Measurements from ENCODE around the gene IFNK.

DNA sequence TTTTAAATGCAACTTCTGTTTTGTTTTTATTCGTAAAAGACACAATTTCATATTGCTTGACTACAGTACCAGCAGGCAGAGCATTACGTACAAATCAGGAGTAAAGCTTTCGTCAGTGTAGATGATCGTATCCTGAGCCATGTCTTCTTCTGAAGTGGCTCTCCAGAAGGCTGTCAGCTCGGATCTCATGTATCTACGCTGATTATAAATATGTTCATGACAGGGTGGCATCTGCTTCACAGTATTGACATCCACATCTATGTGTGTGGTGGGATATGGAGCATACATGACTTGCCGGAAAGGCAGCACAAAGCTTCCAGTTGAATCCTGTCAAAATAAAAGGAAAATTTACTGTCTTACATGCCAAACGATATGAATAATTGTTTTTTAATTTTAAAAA lies 32.4 kb downstream of the IFNK start:
- no peak for TF ChIP-seq EZH2phosphoT487 (IDR thresholded peaks at IDR 0.05; ENCODE audit: borderline replicate concordance, low read length)
- TF ChIP-seq, protein P1, sequence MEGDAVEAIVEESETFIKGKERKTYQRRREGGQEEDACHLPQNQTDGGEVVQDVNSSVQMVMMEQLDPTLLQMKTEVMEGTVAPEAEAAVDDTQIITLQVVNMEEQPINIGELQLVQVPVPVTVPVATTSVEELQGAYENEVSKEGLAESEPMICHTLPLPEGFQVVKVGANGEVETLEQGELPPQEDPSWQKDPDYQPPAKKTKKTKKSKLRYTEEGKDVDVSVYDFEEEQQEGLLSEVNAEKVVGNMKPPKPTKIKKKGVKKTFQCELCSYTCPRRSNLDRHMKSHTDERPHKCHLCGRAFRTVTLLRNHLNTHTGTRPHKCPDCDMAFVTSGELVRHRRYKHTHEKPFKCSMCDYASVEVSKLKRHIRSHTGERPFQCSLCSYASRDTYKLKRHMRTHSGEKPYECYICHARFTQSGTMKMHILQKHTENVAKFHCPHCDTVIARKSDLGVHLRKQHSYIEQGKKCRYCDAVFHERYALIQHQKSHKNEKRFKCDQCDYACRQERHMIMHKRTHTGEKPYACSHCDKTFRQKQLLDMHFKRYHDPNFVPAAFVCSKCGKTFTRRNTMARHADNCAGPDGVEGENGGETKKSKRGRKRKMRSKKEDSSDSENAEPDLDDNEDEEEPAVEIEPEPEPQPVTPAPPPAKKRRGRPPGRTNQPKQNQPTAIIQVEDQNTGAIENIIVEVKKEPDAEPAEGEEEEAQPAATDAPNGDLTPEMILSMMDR (conservative IDR thresholded peaks at IDR 0.05; ENCODE audit: low read depth, low read length), result no peak
- no peak for TF ChIP-seq EZH2 (IDR thresholded peaks at IDR 0.05; ENCODE audit: low read length, unreplicated experiment)

Data from PC-3 (cell line).